ENCODE results near the gene ALKBH5. TPM values are rescaled to one million over a fixed set of nuclear protein-coding genes. Genes with fewer than 3 reads are reported as not detected.

ALKBH5 gene
- total and polyA plus RNA-seq, 2 experiments from 2014 or later: 32.2 to 117 TPM

DNA sequence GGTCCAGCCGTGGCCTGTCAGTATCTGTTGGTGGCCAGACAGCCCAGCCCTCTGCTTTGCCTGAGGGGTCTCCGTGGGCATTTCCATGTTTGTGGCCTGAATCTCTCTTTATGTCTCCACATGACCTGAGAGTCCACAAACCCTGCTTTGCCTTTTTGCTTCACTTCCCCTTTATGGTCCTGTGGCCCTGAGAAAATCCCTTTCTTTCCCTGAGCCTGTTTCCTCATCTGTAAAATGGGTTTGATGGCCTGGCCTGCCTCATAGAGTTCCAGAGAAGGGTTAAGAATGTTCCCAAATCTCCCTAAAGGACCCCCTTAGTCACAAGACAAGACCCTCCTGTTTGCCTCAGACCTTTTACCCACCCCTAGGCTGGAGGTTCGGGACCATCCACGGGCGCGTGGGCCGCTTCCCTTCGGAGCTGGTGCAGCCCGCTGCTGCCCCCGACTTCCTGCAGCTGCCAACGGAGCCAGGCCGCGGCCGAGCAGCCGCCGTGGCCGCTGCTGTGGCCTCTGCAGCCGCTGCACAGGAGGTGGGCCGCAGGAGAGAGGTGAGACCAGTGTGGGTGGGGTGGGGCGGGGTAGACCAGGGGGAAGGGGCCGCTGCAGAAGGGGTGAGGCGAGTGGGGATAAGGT lies 26.2 kb upstream of the ALKBH5 start (continued):
- TF ChIP-seq, protein P1, sequence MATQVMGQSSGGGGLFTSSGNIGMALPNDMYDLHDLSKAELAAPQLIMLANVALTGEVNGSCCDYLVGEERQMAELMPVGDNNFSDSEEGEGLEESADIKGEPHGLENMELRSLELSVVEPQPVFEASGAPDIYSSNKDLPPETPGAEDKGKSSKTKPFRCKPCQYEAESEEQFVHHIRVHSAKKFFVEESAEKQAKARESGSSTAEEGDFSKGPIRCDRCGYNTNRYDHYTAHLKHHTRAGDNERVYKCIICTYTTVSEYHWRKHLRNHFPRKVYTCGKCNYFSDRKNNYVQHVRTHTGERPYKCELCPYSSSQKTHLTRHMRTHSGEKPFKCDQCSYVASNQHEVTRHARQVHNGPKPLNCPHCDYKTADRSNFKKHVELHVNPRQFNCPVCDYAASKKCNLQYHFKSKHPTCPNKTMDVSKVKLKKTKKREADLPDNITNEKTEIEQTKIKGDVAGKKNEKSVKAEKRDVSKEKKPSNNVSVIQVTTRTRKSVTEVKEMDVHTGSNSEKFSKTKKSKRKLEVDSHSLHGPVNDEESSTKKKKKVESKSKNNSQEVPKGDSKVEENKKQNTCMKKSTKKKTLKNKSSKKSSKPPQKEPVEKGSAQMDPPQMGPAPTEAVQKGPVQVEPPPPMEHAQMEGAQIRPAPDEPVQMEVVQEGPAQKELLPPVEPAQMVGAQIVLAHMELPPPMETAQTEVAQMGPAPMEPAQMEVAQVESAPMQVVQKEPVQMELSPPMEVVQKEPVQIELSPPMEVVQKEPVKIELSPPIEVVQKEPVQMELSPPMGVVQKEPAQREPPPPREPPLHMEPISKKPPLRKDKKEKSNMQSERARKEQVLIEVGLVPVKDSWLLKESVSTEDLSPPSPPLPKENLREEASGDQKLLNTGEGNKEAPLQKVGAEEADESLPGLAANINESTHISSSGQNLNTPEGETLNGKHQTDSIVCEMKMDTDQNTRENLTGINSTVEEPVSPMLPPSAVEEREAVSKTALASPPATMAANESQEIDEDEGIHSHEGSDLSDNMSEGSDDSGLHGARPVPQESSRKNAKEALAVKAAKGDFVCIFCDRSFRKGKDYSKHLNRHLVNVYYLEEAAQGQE (IDR thresholded peaks at IDR 0.05; ENCODE audit: unreplicated experiment): no peak
- TF ChIP-seq STAT1 (IDR thresholded peaks at IDR 0.05; ENCODE audit: unreplicated experiment): no peak

DNA sequence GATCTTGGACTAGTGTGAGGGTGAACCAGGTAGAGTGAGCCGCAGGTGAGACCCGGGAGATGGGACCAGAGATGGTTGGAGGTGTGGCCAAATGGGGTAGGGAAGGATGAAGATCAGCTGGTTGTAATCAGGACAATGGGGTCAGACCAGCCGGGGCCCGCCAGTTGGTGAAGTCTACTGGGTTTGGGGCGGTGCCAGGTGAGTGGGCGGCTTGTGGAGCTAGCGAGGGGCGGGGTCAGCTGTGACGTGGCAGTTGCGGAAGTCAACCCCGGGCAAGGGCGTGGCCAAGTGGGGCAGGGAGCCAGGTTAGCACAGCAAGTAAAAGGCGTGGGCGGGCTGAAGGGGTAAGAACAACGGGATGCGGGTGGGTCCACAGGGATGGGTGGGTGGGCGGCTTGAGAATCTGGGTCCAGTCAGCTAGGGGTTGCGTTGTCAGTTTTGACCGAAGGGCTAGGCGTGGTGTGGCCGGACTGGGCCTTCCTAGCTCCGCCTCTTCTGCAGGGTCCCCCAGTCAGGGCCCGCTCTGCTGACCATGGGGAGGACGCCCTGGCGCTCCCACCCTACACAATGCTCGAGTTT lies 25.5 kb upstream of the ALKBH5 start:
- Mint-ChIP-seq H3K27ac (peak overlapping the region; percentile 86), H3K4me1 (peaks cover 11% of the 10 kb centered on the region), H3K27me3 (ENCODE audit: insufficient read depth, low read depth, poor library complexity) (peaks cover 9% of the 10 kb centered on the region), H3K36me3 (ENCODE audit: low read depth) (no peaks in the 10 kb centered on the region), H3K9me3 (no peaks in the 10 kb centered on the region; the same call in 2 of the 3 replicates), H3K4me3 (peak overlapping the region; percentile 87)
- Histone ChIP-seq H3K9me2 (ENCODE audit: insufficient read depth) (no peaks in the 10 kb centered on the region), H3K4me1 (ENCODE audit: insufficient read depth) (peaks cover 9% of the 10 kb centered on the region; the same call in 1 of the 2 replicates), H3K27ac (ENCODE audit: low read depth) (no peak overlapping the region; the same call in 1 of the 2 replicates), H3F3A (replicated peaks; ENCODE audit: low read depth) (0 out of 2 replicates have a peak, but pooled peaks cover 3% of the 10 kb centered on the region), H3K27me3 (ENCODE audit: insufficient read depth) (no peaks in the 10 kb centered on the region), H3K36me3 (ENCODE audit: insufficient read depth) (no peaks in the 10 kb centered on the region), H3K4me3 (peak overlapping the region; percentile 60), H3K4me2 (peak overlapping the region; percentile 77), H4K20me1 (replicated peaks; ENCODE audit: insufficient read depth) (no peaks in the 10 kb centered on the region), H3K79me2 (replicated peaks; ENCODE audit: insufficient read depth) (no peaks in the 10 kb centered on the region; the same call in 1 of the 2 replicates), H2AFZ (peak overlapping the region; percentile 80)
- peak; percentile 99 for DNase-seq (ENCODE audit: low spot score)
- ATAC-seq: peak; percentile 79
- peak; percentile 87 for TF ChIP-seq CREB1 (CRISPR knock-in tag; IDR thresholded peaks at IDR 0.05; ENCODE audit: low read depth)
- TF ChIP-seq POLR2AphosphoS5 (IDR thresholded peaks at IDR 0.05; ENCODE audit: low read depth): peak; percentile 63; the same call in 1 of the 2 replicates
- TF ChIP-seq, protein P2, sequence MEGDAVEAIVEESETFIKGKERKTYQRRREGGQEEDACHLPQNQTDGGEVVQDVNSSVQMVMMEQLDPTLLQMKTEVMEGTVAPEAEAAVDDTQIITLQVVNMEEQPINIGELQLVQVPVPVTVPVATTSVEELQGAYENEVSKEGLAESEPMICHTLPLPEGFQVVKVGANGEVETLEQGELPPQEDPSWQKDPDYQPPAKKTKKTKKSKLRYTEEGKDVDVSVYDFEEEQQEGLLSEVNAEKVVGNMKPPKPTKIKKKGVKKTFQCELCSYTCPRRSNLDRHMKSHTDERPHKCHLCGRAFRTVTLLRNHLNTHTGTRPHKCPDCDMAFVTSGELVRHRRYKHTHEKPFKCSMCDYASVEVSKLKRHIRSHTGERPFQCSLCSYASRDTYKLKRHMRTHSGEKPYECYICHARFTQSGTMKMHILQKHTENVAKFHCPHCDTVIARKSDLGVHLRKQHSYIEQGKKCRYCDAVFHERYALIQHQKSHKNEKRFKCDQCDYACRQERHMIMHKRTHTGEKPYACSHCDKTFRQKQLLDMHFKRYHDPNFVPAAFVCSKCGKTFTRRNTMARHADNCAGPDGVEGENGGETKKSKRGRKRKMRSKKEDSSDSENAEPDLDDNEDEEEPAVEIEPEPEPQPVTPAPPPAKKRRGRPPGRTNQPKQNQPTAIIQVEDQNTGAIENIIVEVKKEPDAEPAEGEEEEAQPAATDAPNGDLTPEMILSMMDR (conservative IDR thresholded peaks at IDR 0.05; ENCODE audit: low read depth in 2 of 2): no peak

DNA sequence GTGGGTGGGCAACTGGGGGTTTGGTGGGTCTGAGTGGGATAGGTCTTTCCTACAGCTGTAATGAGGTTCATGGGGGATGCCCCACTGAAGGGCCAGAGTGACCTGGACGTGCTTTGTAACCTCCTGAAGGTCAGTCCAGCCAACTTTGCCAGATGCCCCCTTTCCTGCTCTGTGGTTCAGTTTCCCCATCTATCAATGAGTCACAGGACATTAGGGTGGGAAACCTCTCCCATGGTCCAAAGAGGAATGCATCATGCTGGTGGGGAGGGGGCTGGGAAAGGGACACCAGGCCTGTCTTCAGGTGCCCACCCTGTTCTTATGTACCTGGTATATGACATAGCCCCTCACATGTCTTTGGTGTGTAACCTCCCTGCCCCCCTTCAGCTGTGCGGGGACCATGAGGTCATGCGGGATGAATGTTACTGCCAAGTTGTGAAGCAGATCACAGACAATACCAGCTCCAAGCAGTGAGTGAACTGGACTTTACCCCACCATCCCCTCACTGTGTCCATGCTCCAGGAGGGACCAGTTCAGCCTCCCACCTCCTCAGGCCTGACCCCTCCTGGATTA lies 24.0 kb upstream of the ALKBH5 start:
- Mint-ChIP-seq H3K36me3 (ENCODE audit: low read depth) (no peaks in the 10 kb centered on the region), H3K27ac (no peak overlapping the region), H3K27me3 (ENCODE audit: insufficient read depth, low read depth, poor library complexity) (peaks cover 7% of the 10 kb centered on the region), H3K9me3 (no peaks in the 10 kb centered on the region; the same call in 2 of the 3 replicates), H3K4me1 (peaks cover 8% of the 10 kb centered on the region), H3K4me3 (no peak overlapping the region)
- Histone ChIP-seq H3K79me2 (replicated peaks; ENCODE audit: insufficient read depth) (no peaks in the 10 kb centered on the region), H4K20me1 (replicated peaks; ENCODE audit: insufficient read depth) (no peaks in the 10 kb centered on the region), H2AFZ (no peak overlapping the region), H3K36me3 (ENCODE audit: insufficient read depth) (no peaks in the 10 kb centered on the region), H3K27me3 (ENCODE audit: insufficient read depth) (no peaks in the 10 kb centered on the region), H3K4me3 (no peak overlapping the region), H3K27ac (ENCODE audit: low read depth) (no peak overlapping the region), H3K9me2 (ENCODE audit: insufficient read depth) (no peaks in the 10 kb centered on the region), H3K4me2 (no peak overlapping the region), H3K4me1 (ENCODE audit: insufficient read depth) (peaks cover 4% of the 10 kb centered on the region; the same call in 1 of the 2 replicates), H3F3A (replicated peaks; ENCODE audit: low read depth) (no peaks in the 10 kb centered on the region)
- ATAC-seq (no peak), DNase-seq (ENCODE audit: low spot score) (no peak)
- TF ChIP-seq ZNF114 (CRISPR knock-in tag; IDR thresholded peaks at IDR 0.05): no peak
- TF ChIP-seq STAT1 (IDR thresholded peaks at IDR 0.05; ENCODE audit: unreplicated experiment): no peak
- TF ChIP-seq CREB1 (CRISPR knock-in tag; IDR thresholded peaks at IDR 0.05; ENCODE audit: low read depth): no peak
- TF ChIP-seq JUNB (IDR thresholded peaks at IDR 0.05; ENCODE audit: unreplicated experiment): no peak
- TF ChIP-seq, protein P1 (IDR thresholded peaks at IDR 0.05; ENCODE audit: unreplicated experiment): no peak
- TF ChIP-seq EZH2 (IDR thresholded peaks at IDR 0.05; ENCODE audit: low read depth, unreplicated experiment): no peak

All from GM23338 (cell line).